DOHH2 (cell line): ENCODE measurements around the gene SEC61B.

Experiments used
- H3F3A ChIP-seq: fragments of 200-600 bp; sonication (generic), shearing (Covaris generic); 2 replicates; pipeline ENCODE4 v1.6.0; 2016; ENCODE audit warnings: antibody characterized with exemption, mild to moderate bottlenecking; ENCODE audit not compliant: control insufficient read depth, insufficient read depth
- H3K27ac ChIP-seq: fragments of 200-600 bp; sonication (generic); 2 replicates; pipeline ENCODE4 v1.5.1; 2014; ENCODE audit warnings: low read depth, mild to moderate bottlenecking, low read length, moderate library complexity
- H3K27me3 ChIP-seq: fragments of 200-600 bp; sonication (generic); 2 replicates; pipeline ENCODE4 v1.6.1; 2014; ENCODE audit warnings: mild to moderate bottlenecking, low read length, mixed read lengths; ENCODE audit not compliant: control insufficient read depth
- H3K36me3 ChIP-seq: fragments of 200-600 bp; sonication (generic); 2 replicates; pipeline ENCODE4 v1.6.1; 2014; ENCODE audit warnings: mild to moderate bottlenecking, low read length, moderate library complexity, mixed read lengths; ENCODE audit not compliant: control insufficient read depth
- H3K4me1 ChIP-seq: fragments of 200-600 bp; sonication (generic); 2 replicates; pipeline ENCODE4 v1.6.1; 2014; ENCODE audit warnings: mild to moderate bottlenecking, low read length, mixed read lengths; ENCODE audit not compliant: control insufficient read depth
- H3K4me2 ChIP-seq: fragments of 200-600 bp; sonication (generic); 2 replicates; pipeline ENCODE4 v1.6.0; 2014; ENCODE audit warnings: mild to moderate bottlenecking, low read length, moderate library complexity
- H3K4me3 ChIP-seq: fragments of 200-600 bp; sonication (generic); 2 replicates; pipeline ENCODE4 v1.5.1; 2014; ENCODE audit warnings: mild to moderate bottlenecking, low read length, mixed read lengths
- H3K79me2 ChIP-seq: fragments of 200-600 bp; sonication (generic); 2 replicates; pipeline ENCODE4 v1.6.1; 2014; ENCODE audit warnings: mild to moderate bottlenecking, low read length, mixed read lengths; ENCODE audit not compliant: control insufficient read depth
- H3K9me2 ChIP-seq: fragments of 200-600 bp; sonication (generic); replicated peaks from 2 replicates; pipeline ENCODE4 v1.6.1; 2014; ENCODE audit warnings: mild to moderate bottlenecking, low read length, mixed read lengths; ENCODE audit not compliant: control insufficient read depth
- H3K9me3 ChIP-seq: fragments of 200-600 bp; sonication (generic); 2 replicates; pipeline ENCODE4 v1.6.1; 2014; ENCODE audit warnings: antibody characterized with exemption, low read length, mixed read lengths; ENCODE audit not compliant: control insufficient read depth, insufficient read depth
- H4K20me1 ChIP-seq: fragments of 200-600 bp; sonication (generic); 2 replicates; pipeline ENCODE4 v1.6.0; 2014; ENCODE audit warnings: low read depth, mild to moderate bottlenecking, antibody characterized with exemption, low read length, moderate library complexity; ENCODE audit not compliant: control insufficient read depth, insufficient read depth
- CTCF ChIP-seq: fragments of 200-600 bp; sonication (generic); IDR thresholded peaks from one replicate; pipeline ENCODE4 v1.5.1; 2014; ENCODE audit warnings: antibody characterized with exemption, mild to moderate bottlenecking, low read depth, low read length; ENCODE audit not compliant: poor library complexity, severe bottlenecking
- EZH2phosphoT487 ChIP-seq: fragments of 200-600 bp; sonication (generic); IDR thresholded peaks from 2 replicates; pipeline ENCODE4 v1.6.1; 2017; ENCODE audit warnings: borderline replicate concordance, mild to moderate bottlenecking, antibody characterized with exemption, low read length, moderate library complexity, mixed read lengths

SEC61B gene

GRCh38 chr9:99230206-99230605 lies 8.1 kb downstream of the SEC61B start:
- H3K4me1 ChIP-seq = peaks cover 38% of the 10 kb centered on the region
- no peaks in the 10 kb centered on the region for H3K9me2 ChIP-seq
- H3K4me3 ChIP-seq = no peak overlapping the region
- peaks cover 16% of the 10 kb centered on the region for H3K79me2 ChIP-seq
- H3K36me3 ChIP-seq = peaks cover 79% of the 10 kb centered on the region
- peaks cover 8% of the 10 kb centered on the region for H3F3A ChIP-seq
- no peak for TF ChIP-seq EZH2phosphoT487
- TF ChIP-seq CTCF = no peak
- no peak overlapping the region for H3K27ac ChIP-seq
- no peak overlapping the region for H3K4me2 ChIP-seq
- H3K27me3 ChIP-seq = no peaks in the 10 kb centered on the region
- H4K20me1 ChIP-seq = no peaks in the 10 kb centered on the region
- H3K9me3 ChIP-seq = no peaks in the 10 kb centered on the region

- H3K27me3 ChIP-seq = no peaks in the 10 kb centered on the region
- H3K4me3 ChIP-seq = no peak overlapping the region
- peaks cover 21% of the 10 kb centered on the region for H3F3A ChIP-seq
- H3K79me2 ChIP-seq = peaks cover 2% of the 10 kb centered on the region; the same call in 1 of the 2 replicates
- no peak for TF ChIP-seq EZH2phosphoT487
- TF ChIP-seq CTCF = peak; percentile 95
- no peak overlapping the region for H3K27ac ChIP-seq
- no peaks in the 10 kb centered on the region for H3K9me2 ChIP-seq
- H3K36me3 ChIP-seq = peaks cover 67% of the 10 kb centered on the region
- no peaks in the 10 kb centered on the region for H4K20me1 ChIP-seq
- peaks cover 52% of the 10 kb centered on the region for H3K4me1 ChIP-seq
- H3K4me2 ChIP-seq = peak overlapping the region; percentile 14; the same call in 1 of the 2 replicates
- H3K9me3 ChIP-seq = no peaks in the 10 kb centered on the region
These were observed 9.6 kb downstream of the SEC61B start for GRCh38 chr9:99231711-99232110.

GRCh38 chr9:99234618-99235017 lies 12.5 kb downstream of the SEC61B start:
- peaks cover 81% of the 10 kb centered on the region for H3K4me1 ChIP-seq
- no peaks in the 10 kb centered on the region for H3K9me2 ChIP-seq
- H3K4me2 ChIP-seq = peak overlapping the region; percentile 89
- peaks cover 7% of the 10 kb centered on the region; the same call in 1 of the 2 replicates for H3K9me3 ChIP-seq
- peaks cover 7% of the 10 kb centered on the region; the same call in 1 of the 2 replicates for H3K79me2 ChIP-seq
- peaks cover 70% of the 10 kb centered on the region for H3K36me3 ChIP-seq
- peak overlapping the region; percentile 68 for H3K4me3 ChIP-seq
- no peaks in the 10 kb centered on the region for H4K20me1 ChIP-seq
- TF ChIP-seq EZH2phosphoT487 = no peak
- no peak for TF ChIP-seq CTCF
- H3K27me3 ChIP-seq = no peaks in the 10 kb centered on the region
- H3K27ac ChIP-seq = peak overlapping the region; percentile 94
- H3F3A ChIP-seq = peaks cover 28% of the 10 kb centered on the region
